ENCODE data around the gene NRN1.
A peak's percentile ranks its signal among the peaks of the same experiment; 100 is the strongest.
"Not testable (repeated sequence)": the region's sequence is repeated elsewhere in the genome, so short reads cannot be mapped to it uniquely, and the experiment has no call there.

NRN1 gene

DNA sequence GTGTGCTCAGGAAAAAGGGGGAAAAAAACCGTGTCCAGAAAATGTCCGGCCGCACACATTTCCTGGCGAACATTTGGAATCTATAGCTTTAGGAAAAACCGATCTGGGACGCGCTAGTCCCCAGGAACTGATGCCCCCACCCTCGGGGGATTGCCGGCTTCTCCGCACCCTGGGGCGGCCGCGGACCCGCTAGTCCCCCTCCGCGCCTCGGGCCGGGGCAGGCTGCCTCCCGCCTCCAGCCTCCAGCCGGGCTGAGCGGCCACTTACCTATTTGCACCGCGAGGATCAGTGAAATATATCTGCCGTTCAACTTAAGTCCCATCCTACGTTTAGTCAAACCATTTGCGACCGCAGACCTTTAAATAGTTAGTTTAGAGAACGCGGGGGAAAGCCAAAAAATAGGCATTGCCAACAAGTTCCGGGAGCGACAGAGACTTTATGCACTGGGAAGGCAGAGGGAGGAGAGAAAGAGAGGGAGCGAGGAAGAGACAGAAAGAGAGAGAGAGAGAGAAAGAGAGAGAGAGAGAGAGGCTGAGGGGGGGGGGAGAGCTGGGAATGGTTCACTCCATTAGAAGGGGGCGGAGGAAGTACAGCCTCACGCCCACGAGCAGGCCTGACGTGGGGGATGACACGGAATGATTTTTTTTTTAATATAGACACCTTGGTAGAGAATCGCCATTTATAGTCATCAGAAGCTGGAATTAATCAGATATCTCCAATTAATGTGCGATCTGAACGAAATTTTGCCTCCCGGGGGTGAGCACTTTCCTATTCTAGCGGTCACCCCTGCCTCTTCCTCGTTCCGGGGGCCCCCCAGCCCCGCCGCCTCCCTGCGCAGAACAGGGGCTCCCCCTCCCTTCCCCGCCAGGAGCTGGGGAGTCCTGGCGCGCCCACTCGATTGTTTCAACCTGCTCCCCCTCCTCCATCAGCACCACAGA is at the start of gene NRN1:
NRN1 (minus strand) TSS at position 498 of the 938 bp plus-strand sequence; CDS start at position 322, 176 bp downstream.
- no peak for DNase-seq (ENCODE audit: low spot score)

DNA sequence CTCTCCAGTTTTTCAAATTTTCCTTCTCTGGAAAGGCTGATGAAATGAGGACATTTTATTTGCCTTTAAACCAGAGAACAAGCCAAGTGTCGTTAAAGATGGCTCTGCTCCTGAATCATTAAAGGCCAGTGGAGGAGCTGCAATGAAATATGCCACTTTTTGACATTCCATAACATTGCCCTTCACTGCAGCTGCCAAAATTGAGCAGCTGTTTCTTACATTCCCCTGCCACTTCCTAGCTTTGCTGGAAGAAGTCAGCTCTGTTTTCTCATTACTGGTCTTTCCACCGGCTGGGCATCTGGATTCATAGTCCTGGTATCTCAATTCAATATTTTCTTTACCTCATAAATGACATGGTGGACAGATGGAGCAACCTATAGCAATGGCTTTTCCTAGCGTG is 45.5 kb upstream of the NRN1 start:
- DNase-seq (ENCODE audit: low spot score), result no peak

DNA sequence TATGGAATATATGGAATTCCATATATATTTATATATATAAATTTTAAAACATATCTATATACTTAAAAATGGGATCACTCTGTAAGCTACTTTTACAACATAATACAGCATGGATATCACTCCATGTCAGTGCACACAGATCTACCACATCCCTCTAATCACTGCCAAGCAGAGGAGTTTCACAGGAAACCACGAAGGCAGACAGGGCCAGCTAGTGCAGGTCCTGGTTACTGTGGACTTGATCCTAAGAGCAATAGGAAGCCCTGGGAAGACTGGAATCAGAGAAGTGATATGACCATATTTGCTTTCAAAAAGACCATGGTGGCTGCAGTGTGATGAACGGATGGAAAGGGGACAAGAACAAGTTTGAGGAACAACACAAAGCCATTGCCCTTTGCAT is 40.0 kb upstream of the NRN1 start:
- DNase-seq (ENCODE audit: low spot score), result no peak

DNA sequence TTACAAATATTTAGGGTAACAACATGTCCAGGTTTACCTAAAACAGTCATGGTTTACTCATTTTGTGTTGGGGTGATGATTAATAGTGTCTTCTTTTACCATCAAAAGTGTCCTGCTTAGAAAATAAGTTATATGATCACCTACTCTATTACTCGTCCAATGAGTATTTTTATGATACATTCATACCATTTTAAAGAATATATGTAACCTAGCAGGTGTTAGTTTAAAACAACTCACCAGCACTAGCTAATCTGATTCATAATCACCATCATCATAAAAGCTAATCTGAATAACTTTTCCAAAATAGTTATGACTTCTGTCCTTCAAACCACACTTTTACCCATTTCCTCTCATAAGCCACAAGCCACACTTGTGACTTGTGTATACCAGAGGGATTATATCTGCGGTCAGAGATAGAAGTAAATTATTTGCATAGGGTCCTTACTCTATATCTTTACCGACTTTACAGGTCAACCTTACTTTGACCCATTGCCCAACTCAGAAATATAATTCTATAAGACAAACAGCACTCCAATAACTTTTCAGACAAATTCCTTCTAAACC is 33.3 kb upstream of the NRN1 start:
- peak; percentile 48 for DNase-seq (ENCODE audit: low spot score)

- DNase-seq (ENCODE audit: low spot score), result no peak
These were observed 30.5 kb upstream of the NRN1 start for GRCh38 chr6:6037179-6037578.

DNA sequence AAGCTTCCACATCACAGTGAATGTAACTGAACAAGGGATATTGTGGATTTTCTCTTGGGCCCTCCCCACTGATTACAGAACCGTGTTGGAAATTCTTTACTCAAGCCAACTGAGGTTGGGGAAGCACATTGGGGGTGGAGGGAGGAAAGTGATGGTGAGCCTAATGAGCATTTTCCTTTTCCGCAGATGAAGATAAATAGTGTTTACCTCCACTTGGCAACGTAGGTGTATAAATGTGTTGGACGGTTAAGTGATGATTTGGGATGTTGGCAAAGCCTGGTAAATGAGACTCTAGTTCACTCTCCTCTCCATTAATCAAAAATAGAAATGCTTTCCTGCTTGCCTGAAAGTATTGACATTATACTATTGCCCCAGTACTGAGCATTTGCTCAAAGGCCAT is 27.1 kb upstream of the NRN1 start:
- no peak for DNase-seq (ENCODE audit: low spot score)

GRCh38 chr6:6026513-6027205 is 19.9 kb upstream of the NRN1 start:
- DNase-seq (ENCODE audit: low spot score), result no peak

DNA sequence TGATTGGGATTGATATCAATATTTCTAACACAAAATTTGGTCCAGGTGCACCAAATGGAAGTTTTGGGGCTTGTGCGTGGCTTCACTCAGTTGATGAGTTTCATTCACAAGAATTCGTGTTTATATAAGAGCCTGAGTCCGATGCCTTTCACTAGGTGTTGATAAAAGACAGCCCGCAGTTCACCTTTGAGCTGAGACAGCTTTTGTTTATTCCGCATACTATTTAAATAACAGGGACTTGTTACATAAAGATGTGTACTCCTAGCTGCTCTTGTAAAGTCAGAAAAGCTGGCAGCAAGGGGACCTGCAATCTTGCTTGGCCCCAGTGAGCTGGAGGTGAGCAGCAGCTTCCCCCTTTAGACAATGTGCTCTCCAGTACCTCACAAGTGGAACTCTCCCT is 19.0 kb upstream of the NRN1 start:
- DNase-seq (ENCODE audit: low spot score), result no peak

- no peak for DNase-seq (ENCODE audit: low spot score)
These were observed 17.5 kb upstream of the NRN1 start for GRCh38 chr6:6024220-6024619.

DNA sequence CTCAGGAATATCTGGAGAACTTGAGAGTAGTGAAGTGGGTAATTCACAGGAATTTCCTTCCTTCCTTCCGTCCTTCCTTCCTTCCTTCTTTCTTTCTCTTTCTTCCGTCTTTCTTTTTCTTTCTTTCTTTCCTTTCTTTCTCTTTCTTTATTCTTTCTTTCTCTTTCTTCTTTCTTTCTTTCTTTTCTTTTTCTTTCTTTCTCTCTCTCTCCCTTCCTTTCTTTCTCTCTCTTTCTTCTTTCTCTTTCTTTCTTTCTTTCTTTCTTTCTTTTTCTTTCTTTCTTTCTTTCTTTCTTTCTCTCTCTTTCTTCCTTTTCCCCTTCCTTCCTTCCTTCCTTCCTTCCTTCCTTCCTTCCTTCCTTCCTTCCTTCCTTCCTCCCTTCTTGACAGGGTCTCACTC is 16.1 kb upstream of the NRN1 start:
- DNase-seq (ENCODE audit: low spot score), result not testable (repeated sequence)

DNA sequence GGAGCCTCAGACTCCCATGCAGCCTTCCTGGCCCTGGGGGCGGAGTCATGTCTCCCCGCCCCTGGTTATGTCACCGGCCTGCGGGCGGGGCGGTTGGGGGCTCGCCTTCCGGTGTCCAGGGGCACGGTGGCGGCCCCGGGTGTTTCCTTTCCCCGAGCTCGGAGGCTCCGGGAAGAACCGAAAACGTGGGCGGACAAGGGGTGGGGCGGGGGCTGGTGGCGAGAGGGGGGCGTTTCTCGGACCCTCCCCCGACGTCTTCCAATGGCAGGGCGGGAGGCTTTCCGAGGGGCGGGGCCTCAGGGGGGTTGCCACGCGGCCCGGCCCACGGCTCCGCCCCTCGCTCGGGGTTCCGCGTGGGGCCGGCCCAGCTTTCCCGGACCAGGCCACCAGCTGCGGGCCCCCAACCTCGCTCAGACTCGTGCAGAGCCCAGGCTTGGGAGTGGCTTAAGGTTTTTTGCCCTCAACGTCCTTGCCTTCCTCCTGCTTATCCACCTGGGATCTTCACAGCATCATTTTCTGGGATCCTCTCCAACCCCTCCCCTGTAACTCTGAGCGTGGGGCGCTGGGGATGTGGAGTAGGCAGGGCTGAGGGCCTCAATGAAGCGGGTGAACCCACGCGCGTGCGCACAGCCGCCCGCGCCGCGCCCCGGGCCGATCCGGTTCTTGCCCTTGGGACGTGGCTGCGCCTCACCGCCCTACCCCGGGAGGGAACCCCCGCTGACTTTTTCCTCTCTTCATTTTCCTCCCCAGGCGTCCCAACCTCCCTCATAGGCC is 2.1 kb upstream of the NRN1 start:
- peak; percentile 94 for DNase-seq (ENCODE audit: low spot score)

GRCh38 chr6:6008089-6008647 is 1.4 kb upstream of the NRN1 start:
- DNase-seq (ENCODE audit: low spot score), result no peak

DNA sequence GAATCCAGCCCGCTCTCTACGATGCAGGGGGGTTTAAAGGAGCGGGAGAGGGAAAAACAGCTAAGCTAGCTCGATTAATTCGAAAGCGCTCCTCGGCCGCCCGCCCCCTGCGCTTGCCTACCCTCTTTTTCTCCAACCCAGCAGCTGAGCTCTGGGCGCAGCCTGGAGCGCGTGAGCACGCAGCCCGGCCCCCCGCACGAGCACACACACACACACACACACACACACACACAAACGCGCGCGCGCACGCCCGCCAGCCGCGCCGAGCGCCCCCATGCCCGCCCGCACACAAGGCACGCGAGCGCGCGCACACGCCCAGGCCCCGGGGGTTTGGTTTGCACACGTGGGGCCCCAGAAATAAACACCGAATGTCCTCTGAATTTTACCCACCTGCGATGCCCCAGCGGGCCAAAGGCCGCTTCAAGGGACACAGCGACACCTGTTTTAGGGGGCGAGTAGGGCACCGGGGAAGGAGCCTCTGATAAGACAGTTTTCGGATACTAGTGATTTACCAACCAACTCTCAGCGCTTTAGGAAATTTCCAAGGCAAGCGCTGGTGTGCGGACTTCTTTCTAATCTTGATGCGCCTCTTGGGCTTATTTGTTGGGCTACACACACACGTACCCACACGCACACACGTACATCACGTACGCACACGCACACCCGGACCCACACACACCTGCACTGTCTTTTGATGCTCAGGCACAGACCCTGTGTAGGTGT is 802 bp upstream of the NRN1 start:
- DNase-seq (ENCODE audit: low spot score), result peak; percentile 92

GRCh38 chr6:6006006-6006427 is 708 bp downstream of the NRN1 start:
- DNase-seq (ENCODE audit: low spot score), result no peak

- DNase-seq (ENCODE audit: low spot score), result peak; percentile 13
These were observed 1.4 kb downstream of the NRN1 start for GRCh38 chr6:6005051-6006005.

DNA sequence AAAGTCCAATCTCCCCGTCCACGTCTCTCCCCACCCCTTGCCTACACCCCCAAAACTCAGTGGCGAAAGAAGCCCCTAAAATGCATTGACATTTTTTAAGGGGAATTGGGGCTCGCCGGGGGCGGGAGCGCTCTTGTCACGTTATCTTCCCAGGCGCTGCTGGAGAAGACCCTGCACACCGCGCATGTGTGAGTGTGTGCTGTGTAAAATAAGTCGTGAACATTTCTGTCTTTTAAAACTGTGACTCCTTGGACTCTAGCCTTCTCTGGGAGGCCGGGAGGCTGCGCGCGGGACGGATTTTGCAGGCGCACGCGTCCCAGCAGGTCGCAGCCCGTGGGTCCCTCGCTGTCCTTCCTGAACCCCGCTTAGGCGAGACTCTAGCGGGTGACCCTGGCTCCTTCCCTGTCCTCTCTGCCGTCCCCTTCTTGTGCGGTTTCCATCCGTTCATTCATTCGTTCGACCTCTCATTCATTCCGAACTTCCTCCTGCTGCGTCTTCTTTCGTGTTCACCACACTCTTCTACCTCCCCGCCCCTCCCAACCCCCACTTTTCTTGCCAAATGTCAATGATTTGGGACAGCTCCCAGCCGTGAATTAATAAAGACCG is 2.2 kb downstream of the NRN1 start:
- DNase-seq (ENCODE audit: low spot score), result no peak

- DNase-seq (ENCODE audit: low spot score), result no peak
These were observed 2.9 kb downstream of the NRN1 start for GRCh38 chr6:6003621-6004366.

DNA sequence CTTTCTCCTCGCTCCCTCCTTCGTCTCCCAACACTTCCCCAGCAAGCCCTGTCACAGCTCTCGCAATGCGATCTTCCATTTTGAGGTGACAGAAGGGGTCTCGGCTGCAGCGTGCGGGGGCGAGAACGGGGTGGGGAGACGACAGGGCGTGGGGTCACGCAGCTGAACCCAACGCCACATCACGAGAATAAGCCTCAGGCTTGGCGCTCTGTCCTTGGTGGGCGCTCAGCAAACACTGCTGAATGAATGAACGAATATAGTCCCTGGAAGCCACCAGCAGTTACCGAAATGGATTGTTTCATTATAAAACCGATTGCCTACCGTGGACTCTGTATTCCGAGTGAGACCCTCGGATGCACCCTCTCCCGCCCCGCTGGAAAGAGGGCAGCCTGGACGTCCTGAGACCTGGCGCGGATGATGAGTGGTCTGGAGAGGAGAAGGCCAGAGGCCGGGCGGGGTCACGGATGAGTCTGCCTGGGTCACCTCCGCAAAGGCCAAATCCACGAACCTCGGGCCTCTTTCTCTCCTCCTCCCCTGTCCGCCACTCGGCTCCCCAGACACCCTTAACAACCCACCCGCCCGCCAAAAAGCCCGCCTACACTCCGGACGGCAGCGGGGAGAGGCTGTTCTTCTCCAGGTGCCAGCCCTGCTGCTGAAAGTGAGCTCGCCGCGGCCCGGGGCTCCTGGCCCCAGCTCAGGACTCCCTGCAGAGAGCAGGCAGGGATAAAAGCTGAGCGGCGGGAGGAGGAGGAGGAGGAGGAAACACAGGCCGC is 3.7 kb downstream of the NRN1 start:
- DNase-seq (ENCODE audit: low spot score), result no peak
